Measurements from ENCODE around the gene FOXD4L1.
A peak's percentile ranks its signal among the peaks of the same experiment; 100 is the strongest.
"Not testable (repeated sequence)": the region's sequence is repeated elsewhere in the genome, so short reads cannot be mapped to it uniquely, and the experiment has no call there.

FOXD4L1 gene

DNA sequence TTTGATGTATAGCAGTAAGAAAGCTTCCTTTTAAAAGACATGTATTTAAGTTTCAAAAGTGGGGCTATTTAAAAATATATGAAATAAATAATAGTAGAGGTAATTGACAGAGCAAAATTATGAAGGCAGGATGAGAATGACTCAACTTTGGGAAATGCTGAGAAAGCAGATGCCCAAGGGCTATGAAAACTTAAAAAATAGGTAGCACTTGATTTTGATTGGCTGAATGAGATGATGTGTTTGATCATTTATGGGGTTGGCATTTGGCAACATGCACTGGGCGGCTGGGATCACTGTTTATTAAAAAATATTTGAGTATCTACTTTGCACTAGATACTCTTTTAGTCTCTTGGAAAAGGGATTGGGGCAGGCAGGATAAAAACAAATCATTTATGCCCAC is 26.5 kb downstream of the FOXD4L1 start:
- ATAC-seq, DNase-seq: not testable (repeated sequence)

DNA sequence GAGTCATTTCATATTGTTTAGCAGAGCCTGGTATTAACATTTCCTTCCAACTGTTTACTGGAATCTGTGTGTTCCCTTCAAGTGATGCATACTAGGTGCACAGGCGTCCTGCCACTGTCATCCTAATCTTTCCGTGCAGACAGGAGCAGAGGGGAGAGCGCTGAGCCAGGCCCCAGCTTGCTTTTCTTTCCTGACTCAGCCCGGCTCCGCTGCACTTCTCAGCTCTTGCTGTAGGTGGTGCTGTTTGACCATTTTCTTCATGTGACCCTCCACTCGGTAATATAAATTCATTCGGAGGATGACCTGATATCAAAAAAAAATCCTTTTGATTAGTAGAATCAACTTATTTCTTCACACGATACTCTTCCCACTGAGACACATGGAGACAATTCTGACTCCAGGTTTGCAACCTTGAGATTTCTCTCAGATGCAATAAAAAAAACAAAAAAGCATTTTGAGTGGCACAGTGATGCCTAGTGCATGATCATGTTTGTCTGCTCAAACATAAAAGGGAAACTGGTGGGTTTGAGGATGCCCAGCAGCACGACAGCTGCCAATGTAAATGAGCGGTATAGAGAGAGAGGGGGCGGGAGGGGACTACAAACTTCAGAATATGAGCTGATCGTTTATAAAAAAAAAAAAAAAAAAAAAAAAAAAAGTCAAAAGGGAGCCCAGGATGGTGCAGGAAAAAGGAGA is 29.0 kb downstream of the FOXD4L1 start:
- ATAC-seq, result peak; percentile 73
- not testable (repeated sequence) for DNase-seq

DNA sequence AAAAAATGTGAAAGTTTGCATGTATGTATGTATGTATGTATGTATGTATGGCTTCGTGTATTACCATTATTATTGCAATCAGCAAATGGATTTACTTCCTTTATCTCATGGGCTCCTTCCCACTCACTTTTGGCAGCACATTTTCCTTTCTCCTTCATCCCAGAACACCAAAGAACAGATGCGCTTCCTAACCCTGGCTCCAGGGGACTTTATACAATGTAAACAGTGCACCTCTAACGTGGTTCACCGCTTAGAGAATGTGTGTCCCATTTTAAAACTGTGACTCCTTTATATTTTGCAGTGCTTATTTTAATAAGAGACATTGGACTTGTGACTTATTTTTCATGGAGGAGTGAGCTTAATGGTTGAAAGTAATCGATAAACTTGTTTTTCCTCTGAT is 29.7 kb downstream of the FOXD4L1 start:
- ATAC-seq, DNase-seq: not testable (repeated sequence)

DNA sequence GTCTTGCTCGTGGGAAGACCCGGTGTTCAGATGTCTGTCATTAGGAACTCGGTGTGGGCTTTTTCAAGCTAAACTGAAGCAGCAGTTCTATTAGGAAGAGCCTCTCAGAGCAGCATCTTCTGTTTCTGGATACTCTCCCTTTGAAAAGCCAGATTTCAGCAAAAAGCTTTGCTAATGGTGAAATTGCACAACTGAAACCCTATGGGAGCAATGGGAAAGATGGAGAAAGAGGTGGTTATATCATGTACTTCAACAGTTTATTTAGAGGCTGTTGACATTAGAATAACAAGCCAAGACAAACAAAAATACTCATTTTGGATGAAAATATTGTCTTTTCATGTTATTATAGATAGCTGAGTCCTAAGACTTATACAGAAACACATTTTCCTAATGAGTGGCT is 30.4 kb downstream of the FOXD4L1 start:
- ATAC-seq, DNase-seq: not testable (repeated sequence)

DNA sequence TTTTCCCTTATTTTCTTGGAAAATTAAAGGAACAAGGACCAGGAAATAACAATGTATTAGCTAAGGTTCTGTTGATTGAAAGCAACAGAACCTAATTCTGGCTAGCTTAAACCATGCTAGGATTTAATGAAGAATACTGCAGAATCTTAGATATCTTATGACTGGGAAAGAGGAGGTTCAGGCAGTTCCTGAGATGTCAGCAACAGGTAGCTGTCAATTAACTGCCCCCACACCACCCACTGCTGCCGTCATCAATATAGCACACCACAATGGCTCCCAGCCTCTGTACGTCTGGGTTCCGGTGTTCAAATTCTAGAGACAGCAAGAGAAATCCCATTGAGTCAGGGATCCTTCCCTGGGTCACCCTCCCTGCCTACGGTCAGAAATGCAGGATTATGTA is 34.5 kb downstream of the FOXD4L1 start:
- not testable (repeated sequence) for ATAC-seq

DNA sequence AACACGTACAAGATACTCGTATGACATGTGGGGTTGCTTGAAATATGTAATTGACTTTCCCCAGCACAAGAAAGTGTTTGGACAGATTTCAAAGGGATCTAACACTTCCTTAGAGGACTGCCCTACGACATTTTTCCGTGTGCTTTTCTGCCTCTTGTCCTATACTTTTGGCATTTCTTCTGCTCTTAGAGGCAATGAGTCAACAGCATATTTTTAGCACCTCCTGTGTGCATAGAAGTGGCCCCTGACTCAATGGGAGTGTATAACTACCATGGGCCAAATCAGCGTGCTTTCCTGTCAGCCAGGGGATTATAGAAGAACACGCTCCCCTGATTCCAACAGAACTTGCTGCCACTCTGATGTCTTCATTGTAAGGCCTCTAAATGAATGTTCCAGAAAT is 38.1 kb downstream of the FOXD4L1 start:
- not testable (repeated sequence) for DNase-seq

More for the DNA sequence above, 34.5 kb downstream of the FOXD4L1 start:
- not testable (repeated sequence) for DNase-seq

DNA sequence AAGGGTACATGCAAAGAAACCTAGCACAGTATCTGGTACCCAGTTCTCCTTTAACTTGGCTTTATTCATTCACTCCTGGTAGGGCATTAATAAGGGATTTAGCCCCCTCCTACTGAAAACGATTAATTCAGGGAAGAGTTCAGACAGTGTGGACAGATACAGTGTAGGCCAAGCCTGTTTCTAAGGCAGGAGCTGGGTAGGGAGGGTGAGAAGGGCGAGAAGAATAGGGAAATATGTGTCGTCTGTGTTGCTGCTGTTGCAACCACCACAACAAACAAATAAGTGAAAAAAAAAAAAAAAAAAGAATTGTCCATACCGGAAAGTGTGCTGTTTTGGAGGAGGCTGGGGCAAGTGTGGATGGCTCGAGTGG is 42.4 kb downstream of the FOXD4L1 start:
- not testable (repeated sequence) for DNase-seq, ATAC-seq

More for the DNA sequence above, 38.1 kb downstream of the FOXD4L1 start:
- ATAC-seq, result not testable (repeated sequence)

DNA sequence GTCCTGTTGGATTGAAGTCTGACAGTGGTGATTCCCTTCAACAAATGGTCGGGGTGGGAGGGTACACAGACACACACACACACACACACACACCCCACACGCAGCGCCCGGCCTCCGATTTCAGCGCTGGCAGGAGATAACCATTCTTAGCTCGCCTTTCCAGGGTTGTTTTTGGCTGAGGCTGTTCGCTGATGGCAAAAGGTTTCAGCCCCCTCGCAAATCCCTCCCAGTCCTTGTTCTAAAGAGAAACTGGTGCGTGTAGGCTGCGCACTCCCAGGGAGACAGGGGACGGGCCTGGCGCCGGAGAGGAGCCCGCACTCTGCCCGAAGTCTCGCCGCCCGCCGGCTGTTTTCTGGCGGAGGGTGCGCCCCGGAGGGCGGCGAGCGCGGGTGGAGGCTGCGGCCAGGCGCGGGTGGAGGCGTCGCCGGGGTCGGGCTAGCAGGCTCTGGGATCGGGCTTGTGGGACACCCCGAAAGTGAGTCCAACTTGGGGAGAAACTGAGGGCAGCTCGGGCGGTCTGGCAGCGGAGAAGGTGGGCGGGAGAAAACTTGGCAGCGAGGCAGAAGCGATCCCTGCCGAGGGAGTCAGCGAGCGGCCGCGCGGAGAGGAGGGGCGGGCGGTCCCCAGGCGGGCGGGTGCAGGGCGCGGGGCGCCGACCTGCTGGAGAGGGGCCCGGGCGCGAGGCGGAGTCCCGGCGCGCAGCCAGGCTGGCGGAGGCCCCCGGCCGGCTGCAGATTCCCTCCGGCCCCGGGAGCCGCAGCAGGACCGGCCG is 42.9 kb downstream of the FOXD4L1 start:
- DNase-seq, result peak; percentile 38
- ATAC-seq, result peak; percentile 64

DNA sequence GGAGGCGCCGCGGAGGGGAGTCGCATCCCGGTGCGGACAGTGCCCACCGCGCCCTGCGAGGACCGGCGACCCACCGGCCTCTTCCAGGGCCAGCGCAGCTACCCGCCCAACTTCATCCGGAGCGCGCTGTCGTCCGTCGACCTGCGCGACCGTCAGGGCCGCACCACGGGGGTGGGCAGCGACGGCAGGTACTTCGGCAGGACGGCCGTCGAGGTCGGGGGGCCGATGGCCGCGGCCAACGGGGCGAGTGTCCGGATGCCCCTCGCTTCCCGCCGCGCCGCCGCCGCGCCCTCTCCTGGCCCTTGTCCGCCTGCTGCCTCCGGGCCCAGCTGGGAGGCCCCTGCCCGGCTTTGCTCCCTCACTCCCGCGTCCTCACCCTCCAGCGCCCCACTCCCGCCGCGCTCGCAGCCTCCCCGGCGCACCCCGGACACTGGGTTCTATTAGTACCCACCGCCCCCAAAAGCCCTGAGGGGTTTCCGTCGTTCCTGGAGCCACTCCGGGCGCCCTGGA is 43.6 kb downstream of the FOXD4L1 start:
- DNase-seq, result peak; percentile 4
- not testable (repeated sequence) for ATAC-seq

DNA sequence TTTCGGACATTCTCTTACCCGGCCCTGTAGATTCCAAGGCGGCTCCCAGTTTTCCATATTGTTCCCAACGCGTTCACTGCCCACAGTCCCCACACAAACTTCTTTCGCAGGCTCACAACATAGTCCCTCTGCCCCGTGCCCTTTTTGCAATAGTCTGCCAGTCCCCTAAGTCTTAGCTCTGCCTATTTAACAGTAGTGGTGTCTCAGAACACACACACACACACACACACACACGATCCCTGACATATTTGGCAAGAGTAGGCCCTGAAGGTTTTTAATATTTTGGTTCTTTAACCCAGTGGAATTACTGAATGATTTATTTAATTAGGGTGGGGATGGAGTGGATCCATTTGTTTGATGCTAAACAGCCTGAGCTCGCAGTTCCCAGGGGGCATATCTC is 44.1 kb downstream of the FOXD4L1 start:
- ATAC-seq, DNase-seq: not testable (repeated sequence)

Measured in stimulated activated naive CD8-positive, alpha-beta T cell treated with anti-CD3 and anti-CD28 coated beads, Interleukin-15, Interleukin-2, amounts not matched to agents 100 U/mL and 50 U/mL, for 24 hours (primary cell).